GM19099 (cell line): ENCODE measurements around the gene PTPRU.

Source experiments
- POLR2A ChIP-seq: IDR thresholded peaks from 3 replicates; pipeline ENCODE4 v1.6.1; 2011; ENCODE audit warnings: low read depth; ENCODE audit not compliant: insufficient read length; ENCODE audit errors: extremely low read depth

The PTPRU gene

DNA sequence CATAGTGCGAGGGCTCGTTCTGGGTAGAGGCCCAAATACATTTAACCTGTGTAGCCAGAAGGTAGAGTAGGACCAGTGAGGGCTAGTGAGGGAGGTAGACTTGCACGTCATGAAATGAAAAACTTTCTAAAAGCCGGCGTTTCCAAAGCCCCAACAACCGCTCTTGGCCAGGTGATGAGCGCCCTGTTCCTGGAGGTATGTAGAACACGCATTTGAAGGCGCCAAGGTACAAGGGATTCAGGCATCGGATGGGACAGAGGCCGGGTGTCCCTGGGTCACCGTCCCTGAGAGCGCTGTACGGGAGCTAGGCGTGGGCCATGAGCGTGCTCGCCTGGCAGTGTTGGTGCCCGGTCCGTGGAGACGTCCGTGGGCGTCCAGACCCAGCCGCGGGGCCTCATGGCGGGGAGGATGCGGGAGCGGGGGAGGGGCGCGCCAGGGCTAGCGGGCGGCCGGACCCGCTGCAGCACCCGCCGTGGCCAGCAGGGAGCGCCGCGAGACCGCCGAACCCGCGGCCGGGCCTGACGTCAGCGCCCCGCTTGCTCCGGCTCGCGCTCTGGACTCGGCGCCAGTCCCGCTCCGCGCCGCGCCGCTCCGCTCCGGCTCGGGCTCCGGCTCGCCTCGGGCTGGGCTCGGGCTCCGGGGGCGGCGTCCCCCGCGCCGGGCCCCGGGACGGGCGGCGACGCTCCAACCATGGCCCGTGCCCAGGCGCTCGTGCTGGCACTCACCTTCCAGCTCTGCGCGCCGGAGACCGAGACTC, at the start of gene PTPRU:
TSS of gene PTPRU (plus strand) at position 568 of the 757 bp plus-strand sequence. CDS start at position 691, 123 bp downstream.
- TF ChIP-seq POLR2A = no peak

DNA sequence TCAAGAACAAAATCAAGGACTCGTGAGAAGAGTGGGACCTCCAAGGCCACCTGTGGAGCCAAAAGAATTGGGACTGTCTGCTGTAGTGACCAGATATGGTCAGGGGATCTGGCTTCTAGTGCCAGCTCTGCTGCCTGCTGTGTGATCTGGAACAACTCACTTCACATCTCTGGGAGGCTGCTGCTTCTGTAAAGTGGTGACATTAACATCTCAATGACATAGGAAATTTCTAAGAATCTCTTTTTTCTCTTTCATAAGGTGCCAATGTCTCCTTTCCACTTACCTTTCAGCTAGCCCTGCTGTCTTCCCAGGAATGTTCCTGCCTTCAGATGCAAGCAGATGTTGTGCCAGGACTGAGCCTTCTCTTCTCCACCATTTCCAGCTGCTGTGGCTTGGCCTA, 49.6 kb upstream of the PTPRU start:
- TF ChIP-seq POLR2A = no peak

DNA sequence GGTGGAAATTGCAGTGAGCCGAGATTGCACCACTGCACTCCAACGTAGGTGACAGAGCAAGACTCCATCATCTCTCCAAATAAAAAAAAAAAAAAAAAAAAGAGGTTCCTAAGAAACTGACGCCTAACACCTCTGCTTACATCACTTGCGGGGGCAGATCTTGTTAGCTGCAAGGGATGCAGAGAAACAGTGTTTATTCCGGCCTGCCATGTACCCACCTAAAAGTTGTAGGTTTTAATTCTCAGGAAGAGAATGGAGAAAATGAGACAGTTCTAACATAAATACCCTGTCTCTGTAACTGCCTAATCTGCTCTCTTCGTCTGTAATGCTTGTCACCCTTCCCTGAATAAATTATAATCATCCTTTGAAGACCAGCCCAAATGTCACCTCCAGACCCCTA, 45.6 kb upstream of the PTPRU start:
- TF ChIP-seq POLR2A = no peak

GRCh38 chr1:29193879-29194455, 42.4 kb upstream of the PTPRU start:
- TF ChIP-seq POLR2A = no peak

GRCh38 chr1:29195881-29196291, 40.4 kb upstream of the PTPRU start:
- TF ChIP-seq POLR2A = no peak

DNA sequence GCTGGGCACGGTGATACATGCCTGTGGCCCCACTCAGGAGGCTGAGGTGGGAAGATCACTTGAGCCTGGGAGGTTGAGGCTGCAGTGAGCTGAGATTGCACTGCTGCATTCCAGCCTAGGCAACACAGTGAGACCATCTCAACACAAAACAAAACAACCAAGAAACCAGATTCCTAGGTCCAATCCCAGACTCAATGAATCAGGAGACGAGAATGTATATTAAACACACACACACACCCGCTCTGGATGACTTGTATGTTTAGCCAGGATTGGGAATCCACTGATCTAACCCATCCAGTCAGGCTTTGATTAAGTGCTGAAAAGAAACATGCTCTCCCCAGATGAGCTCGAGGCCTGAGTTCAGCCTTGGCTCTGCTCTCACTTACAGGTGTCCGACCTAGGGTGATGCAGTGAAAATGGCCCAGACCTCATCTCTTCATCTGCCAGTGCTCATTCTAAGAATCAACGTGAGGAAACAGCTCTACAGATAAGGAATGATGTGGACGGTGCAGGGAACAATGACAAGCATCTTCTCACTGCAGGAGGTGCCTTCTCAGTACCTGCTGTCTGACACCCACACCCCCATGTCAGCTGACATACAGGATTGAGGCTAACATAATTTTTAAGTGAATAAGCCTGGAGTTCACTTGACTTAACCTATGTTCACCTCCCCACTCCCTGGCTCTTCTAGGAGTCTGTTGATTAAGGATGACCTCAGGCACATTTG, 39.3 kb upstream of the PTPRU start:
- TF ChIP-seq POLR2A = no peak

DNA sequence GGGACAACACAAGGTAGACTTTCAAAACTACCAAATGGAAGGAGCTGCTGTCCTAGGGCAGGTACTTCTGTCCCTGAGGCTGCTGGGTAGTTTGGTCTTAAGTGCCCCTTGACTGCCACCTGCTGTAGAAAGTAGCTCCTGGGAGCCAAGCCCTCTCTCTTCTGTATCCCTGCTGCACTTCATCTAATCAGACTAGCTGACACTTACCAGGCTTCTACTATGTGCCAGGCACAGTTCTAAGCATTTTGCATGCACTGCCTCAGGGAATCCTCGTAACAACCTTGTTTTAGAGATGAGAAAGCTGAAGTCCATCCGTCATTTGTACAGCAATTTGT, 38.8 kb upstream of the PTPRU start:
- no peak for TF ChIP-seq POLR2A

DNA sequence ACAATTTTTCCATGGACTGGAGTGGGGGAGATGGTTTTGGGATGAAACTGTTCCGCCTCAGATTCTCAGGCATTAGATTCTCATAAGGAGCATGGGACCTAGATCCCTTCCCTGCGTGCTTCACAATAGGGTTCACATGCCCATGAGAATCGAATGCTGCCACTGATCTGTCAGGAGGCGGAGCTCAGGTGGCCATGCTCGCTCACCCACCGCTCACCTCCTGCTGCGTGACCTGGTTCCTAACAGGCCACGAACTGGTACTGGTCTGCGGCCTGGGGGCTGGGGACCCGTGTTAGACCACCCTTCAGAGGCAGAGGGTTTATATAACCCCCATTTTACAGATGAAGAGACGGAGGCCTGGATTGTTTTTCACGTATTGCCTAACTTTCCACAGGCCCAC, 38.3 kb upstream of the PTPRU start:
- TF ChIP-seq POLR2A = no peak

- TF ChIP-seq POLR2A = no peak
Measured at GRCh38 chr1:29200906-29201594, 35.3 kb upstream of the PTPRU start.

- TF ChIP-seq POLR2A = no peak
Measured at GRCh38 chr1:29201595-29202051, 34.7 kb upstream of the PTPRU start.

GRCh38 chr1:29202053-29202452, 34.3 kb upstream of the PTPRU start:
- no peak for TF ChIP-seq POLR2A

DNA sequence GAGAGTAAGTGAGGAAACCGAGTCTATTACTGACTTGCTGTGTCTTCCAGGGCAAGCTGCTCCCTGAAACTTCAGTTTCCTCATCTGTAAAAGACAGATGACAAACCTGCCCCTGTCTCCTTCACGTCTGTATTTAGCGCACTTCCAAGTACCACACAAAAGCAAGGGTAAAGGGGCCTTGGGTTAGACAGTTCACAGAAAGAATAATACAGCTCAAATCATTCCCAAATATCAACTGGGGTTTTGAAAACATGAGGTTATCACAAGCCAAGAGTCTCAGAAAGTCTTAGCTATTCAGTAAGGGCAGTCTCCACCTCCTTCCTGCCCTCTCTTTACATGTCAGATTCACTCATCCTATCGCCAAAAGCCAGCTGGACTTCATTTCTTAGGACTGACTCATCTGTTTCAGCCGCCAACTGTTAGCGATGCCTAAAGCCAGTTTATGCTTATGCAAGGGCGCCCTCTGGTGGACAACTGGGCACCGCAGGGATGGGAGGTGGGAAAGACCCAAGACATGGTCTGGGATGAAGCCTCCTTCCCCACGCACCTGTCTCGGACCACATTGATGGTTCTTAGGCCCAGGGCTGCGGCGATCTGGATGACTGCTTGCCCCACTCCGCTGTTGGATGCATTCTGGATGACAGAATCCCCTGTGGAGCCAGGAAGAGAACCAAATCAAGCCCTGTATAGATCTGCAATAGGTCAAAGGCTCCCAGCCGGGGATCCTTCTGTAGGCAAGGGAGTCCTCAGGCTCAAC, 33.6 kb upstream of the PTPRU start:
- TF ChIP-seq POLR2A = no peak

- TF ChIP-seq POLR2A = no peak
Measured at GRCh38 chr1:29208442-29208841, 27.9 kb upstream of the PTPRU start.

DNA sequence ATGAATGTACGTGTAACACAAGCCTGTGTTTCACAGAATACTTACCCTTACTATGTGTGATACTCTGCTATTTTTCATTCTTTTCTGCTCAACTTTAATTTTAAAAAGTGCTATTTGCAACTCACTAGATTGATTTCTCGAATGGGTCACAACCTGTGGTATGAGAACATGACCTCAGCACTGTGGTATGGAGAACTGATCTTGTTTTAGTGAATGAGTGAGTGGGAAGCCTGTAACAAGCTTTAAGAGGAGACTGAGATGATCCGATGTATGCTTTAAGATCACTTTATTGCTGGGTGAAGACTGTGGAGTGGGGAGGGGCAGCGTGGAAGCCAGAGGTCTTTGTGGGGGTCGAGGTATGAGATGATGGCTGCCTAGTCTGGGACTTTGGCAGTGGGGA, 27.1 kb upstream of the PTPRU start:
- no peak for TF ChIP-seq POLR2A
